Measurements from ENCODE around the gene CGREF1. TPM values are rescaled to one million over a fixed set of nuclear protein-coding genes. Genes with fewer than 3 reads are reported as not detected.

The CGREF1 gene
- polyA plus RNA-seq, 1 donor from 2014 or later = 24.5 TPM

- Histone ChIP-seq H3K27ac (ENCODE audit: low read length) (peak overlapping the region; percentile 87), H4K20me1 (ENCODE audit: insufficient read depth) (no peaks in the 10 kb centered on the region), H3K4me2 (ENCODE audit: low read length) (no peak overlapping the region), H3K9ac (ENCODE audit: low read length) (peak overlapping the region; percentile 97), H3F3A (ENCODE audit: insufficient read depth, low read length, poor library complexity, severe bottlenecking) (no peaks in the 10 kb centered on the region), H3K79me2 (replicated peaks; ENCODE audit: insufficient read depth, low read length) (peaks cover 23% of the 10 kb centered on the region), H3K27me3 (ENCODE audit: insufficient read depth, low read depth, low read length) (no peaks in the 10 kb centered on the region), H3K9me3 (ENCODE audit: low read length) (no peaks in the 10 kb centered on the region), H2AFZ (ENCODE audit: low read depth, low read length) (no peak overlapping the region), H3K4me3 (ENCODE audit: low read length) (peak overlapping the region; percentile 80), H3K9me2 (ENCODE audit: insufficient read depth, low read length) (no peaks in the 10 kb centered on the region), H3K36me3 (ENCODE audit: insufficient read depth, low read length) (no peaks in the 10 kb centered on the region)
- no peak for TF ChIP-seq EZH2 (IDR thresholded peaks at IDR 0.05; ENCODE audit: borderline replicate concordance, insufficient read depth, low read length, poor library complexity, severe bottlenecking)
- TF ChIP-seq CTCF (IDR thresholded peaks at IDR 0.05; ENCODE audit: poor library complexity, severe bottlenecking) = no peak
- no peak for TF ChIP-seq SMC3 (conservative IDR thresholded peaks at IDR 0.05; ENCODE audit: poor library complexity)
- TF ChIP-seq RAD21 (conservative IDR thresholded peaks at IDR 0.05) = no peak
- TF ChIP-seq POLR2AphosphoS5 (IDR thresholded peaks at IDR 0.05) = no peak
- TF ChIP-seq TAF1 (IDR thresholded peaks at IDR 0.05; ENCODE audit: low read depth) = no peak
- no peak for TF ChIP-seq REST (IDR thresholded peaks at IDR 0.05; ENCODE audit: borderline replicate concordance)
- no peak for TF ChIP-seq MXI1 (conservative IDR thresholded peaks at IDR 0.05; ENCODE audit: poor library complexity, severe bottlenecking)
- no peak for TF ChIP-seq EP300 (conservative IDR thresholded peaks at IDR 0.05; ENCODE audit: poor library complexity, severe bottlenecking)
Measured at GRCh38 chr2:27072920-27073319, 46.0 kb downstream of the CGREF1 start.

GRCh38 chr2:27071990-27072830, 46.7 kb downstream of the CGREF1 start:
- H3K9ac ChIP-seq (ENCODE audit: low read length) = peak overlapping the region; percentile 97
- peaks cover 23% of the 10 kb centered on the region for H3K79me2 ChIP-seq (replicated peaks; ENCODE audit: insufficient read depth, low read length)
- H2AFZ ChIP-seq (ENCODE audit: low read depth, low read length) = peak overlapping the region; percentile 97
- peak overlapping the region; percentile 80 for H3K4me3 ChIP-seq (ENCODE audit: low read length)
- TF ChIP-seq SMC3 (conservative IDR thresholded peaks at IDR 0.05; ENCODE audit: poor library complexity) (no peak), CTCF (IDR thresholded peaks at IDR 0.05; ENCODE audit: poor library complexity, severe bottlenecking) (no peak), REST (IDR thresholded peaks at IDR 0.05; ENCODE audit: borderline replicate concordance) (peak; percentile 21), POLR2AphosphoS5 (IDR thresholded peaks at IDR 0.05) (peak; percentile 47), MXI1 (conservative IDR thresholded peaks at IDR 0.05; ENCODE audit: poor library complexity, severe bottlenecking) (no peak), EZH2 (IDR thresholded peaks at IDR 0.05; ENCODE audit: borderline replicate concordance, insufficient read depth, low read length, poor library complexity, severe bottlenecking) (no peak)
- H3F3A ChIP-seq (ENCODE audit: insufficient read depth, low read length, poor library complexity, severe bottlenecking) = no peaks in the 10 kb centered on the region
- no peaks in the 10 kb centered on the region for H3K9me3 ChIP-seq (ENCODE audit: low read length)
- H3K27ac ChIP-seq (ENCODE audit: low read length) = peak overlapping the region; percentile 87
- no peaks in the 10 kb centered on the region for H4K20me1 ChIP-seq (ENCODE audit: insufficient read depth)
- peak overlapping the region; percentile 100 for H3K4me2 ChIP-seq (ENCODE audit: low read length)
- no peaks in the 10 kb centered on the region for H3K27me3 ChIP-seq (ENCODE audit: insufficient read depth, low read depth, low read length)
- no peaks in the 10 kb centered on the region for H3K36me3 ChIP-seq (ENCODE audit: insufficient read depth, low read length)
- no peaks in the 10 kb centered on the region for H3K9me2 ChIP-seq (ENCODE audit: insufficient read depth, low read length)
